DOHH2 (cell line): Measurements from ENCODE around the gene MCIDAS.

ENCODE experiments used
- H3F3A ChIP-seq: fragments of 200-600 bp; sonication (generic), shearing (Covaris generic); 2 replicates; pipeline ENCODE4 v1.6.0; 2016; ENCODE audit warnings: antibody characterized with exemption, mild to moderate bottlenecking; ENCODE audit not compliant: control insufficient read depth, insufficient read depth
- H3K27ac ChIP-seq: fragments of 200-600 bp; sonication (generic); 2 replicates; pipeline ENCODE4 v1.5.1; 2014; ENCODE audit warnings: low read depth, mild to moderate bottlenecking, low read length, moderate library complexity
- H3K27me3 ChIP-seq: fragments of 200-600 bp; sonication (generic); 2 replicates; pipeline ENCODE4 v1.6.1; 2014; ENCODE audit warnings: mild to moderate bottlenecking, low read length, mixed read lengths; ENCODE audit not compliant: control insufficient read depth
- H3K36me3 ChIP-seq: fragments of 200-600 bp; sonication (generic); 2 replicates; pipeline ENCODE4 v1.6.1; 2014; ENCODE audit warnings: mild to moderate bottlenecking, low read length, moderate library complexity, mixed read lengths; ENCODE audit not compliant: control insufficient read depth
- H3K4me1 ChIP-seq: fragments of 200-600 bp; sonication (generic); 2 replicates; pipeline ENCODE4 v1.6.1; 2014; ENCODE audit warnings: mild to moderate bottlenecking, low read length, mixed read lengths; ENCODE audit not compliant: control insufficient read depth
- H3K4me2 ChIP-seq: fragments of 200-600 bp; sonication (generic); 2 replicates; pipeline ENCODE4 v1.6.0; 2014; ENCODE audit warnings: mild to moderate bottlenecking, low read length, moderate library complexity
- H3K4me3 ChIP-seq: fragments of 200-600 bp; sonication (generic); 2 replicates; pipeline ENCODE4 v1.5.1; 2014; ENCODE audit warnings: mild to moderate bottlenecking, low read length, mixed read lengths
- H3K79me2 ChIP-seq: fragments of 200-600 bp; sonication (generic); 2 replicates; pipeline ENCODE4 v1.6.1; 2014; ENCODE audit warnings: mild to moderate bottlenecking, low read length, mixed read lengths; ENCODE audit not compliant: control insufficient read depth
- H3K9me2 ChIP-seq: fragments of 200-600 bp; sonication (generic); replicated peaks from 2 replicates; pipeline ENCODE4 v1.6.1; 2014; ENCODE audit warnings: mild to moderate bottlenecking, low read length, mixed read lengths; ENCODE audit not compliant: control insufficient read depth
- H3K9me3 ChIP-seq: fragments of 200-600 bp; sonication (generic); 2 replicates; pipeline ENCODE4 v1.6.1; 2014; ENCODE audit warnings: antibody characterized with exemption, low read length, mixed read lengths; ENCODE audit not compliant: control insufficient read depth, insufficient read depth
- H4K20me1 ChIP-seq: fragments of 200-600 bp; sonication (generic); 2 replicates; pipeline ENCODE4 v1.6.0; 2014; ENCODE audit warnings: low read depth, mild to moderate bottlenecking, antibody characterized with exemption, low read length, moderate library complexity; ENCODE audit not compliant: control insufficient read depth, insufficient read depth
- EZH2phosphoT487 ChIP-seq: fragments of 200-600 bp; sonication (generic); IDR thresholded peaks from 2 replicates; pipeline ENCODE4 v1.6.1; 2017; ENCODE audit warnings: borderline replicate concordance, mild to moderate bottlenecking, antibody characterized with exemption, low read length, moderate library complexity, mixed read lengths
- TF ChIP-seq, protein P1 (sequence below): fragments of 200-600 bp; sonication (generic); IDR thresholded peaks from one replicate; pipeline ENCODE4 v1.5.1; 2014; ENCODE audit warnings: antibody characterized with exemption, mild to moderate bottlenecking, low read depth, low read length; ENCODE audit not compliant: poor library complexity, severe bottlenecking

The MCIDAS gene

DNA sequence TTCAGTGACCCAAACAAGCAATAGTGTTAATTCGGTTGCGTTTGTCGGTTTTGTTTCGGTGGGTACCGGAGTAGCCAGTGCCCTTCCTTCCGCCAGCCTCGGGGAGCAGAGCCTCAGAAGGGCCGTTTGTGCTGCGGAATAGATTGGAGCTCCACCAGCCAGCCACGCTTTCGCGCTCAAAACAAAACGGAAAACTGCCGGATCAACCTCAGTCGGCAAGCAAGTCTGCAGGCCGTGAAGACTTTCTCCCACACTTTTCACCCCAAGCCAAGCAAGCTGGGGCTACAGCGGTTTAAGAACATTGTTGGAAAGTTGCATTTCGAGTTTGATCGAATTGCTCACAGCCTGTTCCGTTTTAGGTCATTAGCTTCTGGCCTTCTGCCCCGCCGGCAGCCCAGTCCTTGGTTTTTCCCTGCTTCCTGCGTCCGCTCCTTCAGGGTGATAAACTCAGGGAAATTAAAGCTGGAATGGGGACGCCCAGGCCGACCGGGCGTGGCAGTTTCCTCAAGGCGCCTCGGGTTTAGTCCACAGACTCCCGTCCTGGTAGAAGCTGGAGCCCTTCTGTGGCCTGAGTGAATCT lies 7.1 kb upstream of the MCIDAS start:
- H3K79me2 ChIP-seq = no peaks in the 10 kb centered on the region
- H3K9me2 ChIP-seq = no peaks in the 10 kb centered on the region
- H3K4me3 ChIP-seq = peak overlapping the region; percentile 74
- no peaks in the 10 kb centered on the region for H3K9me3 ChIP-seq
- no peaks in the 10 kb centered on the region for H4K20me1 ChIP-seq
- peaks cover 31% of the 10 kb centered on the region for H3K4me1 ChIP-seq
- no peak overlapping the region for H3K27ac ChIP-seq
- no peaks in the 10 kb centered on the region for H3K36me3 ChIP-seq
- peaks cover 72% of the 10 kb centered on the region for H3K27me3 ChIP-seq
- H3K4me2 ChIP-seq = peak overlapping the region; percentile 80
- no peaks in the 10 kb centered on the region for H3F3A ChIP-seq
- no peak for TF ChIP-seq EZH2phosphoT487
- TF ChIP-seq, protein P1, sequence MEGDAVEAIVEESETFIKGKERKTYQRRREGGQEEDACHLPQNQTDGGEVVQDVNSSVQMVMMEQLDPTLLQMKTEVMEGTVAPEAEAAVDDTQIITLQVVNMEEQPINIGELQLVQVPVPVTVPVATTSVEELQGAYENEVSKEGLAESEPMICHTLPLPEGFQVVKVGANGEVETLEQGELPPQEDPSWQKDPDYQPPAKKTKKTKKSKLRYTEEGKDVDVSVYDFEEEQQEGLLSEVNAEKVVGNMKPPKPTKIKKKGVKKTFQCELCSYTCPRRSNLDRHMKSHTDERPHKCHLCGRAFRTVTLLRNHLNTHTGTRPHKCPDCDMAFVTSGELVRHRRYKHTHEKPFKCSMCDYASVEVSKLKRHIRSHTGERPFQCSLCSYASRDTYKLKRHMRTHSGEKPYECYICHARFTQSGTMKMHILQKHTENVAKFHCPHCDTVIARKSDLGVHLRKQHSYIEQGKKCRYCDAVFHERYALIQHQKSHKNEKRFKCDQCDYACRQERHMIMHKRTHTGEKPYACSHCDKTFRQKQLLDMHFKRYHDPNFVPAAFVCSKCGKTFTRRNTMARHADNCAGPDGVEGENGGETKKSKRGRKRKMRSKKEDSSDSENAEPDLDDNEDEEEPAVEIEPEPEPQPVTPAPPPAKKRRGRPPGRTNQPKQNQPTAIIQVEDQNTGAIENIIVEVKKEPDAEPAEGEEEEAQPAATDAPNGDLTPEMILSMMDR = no peak

DNA sequence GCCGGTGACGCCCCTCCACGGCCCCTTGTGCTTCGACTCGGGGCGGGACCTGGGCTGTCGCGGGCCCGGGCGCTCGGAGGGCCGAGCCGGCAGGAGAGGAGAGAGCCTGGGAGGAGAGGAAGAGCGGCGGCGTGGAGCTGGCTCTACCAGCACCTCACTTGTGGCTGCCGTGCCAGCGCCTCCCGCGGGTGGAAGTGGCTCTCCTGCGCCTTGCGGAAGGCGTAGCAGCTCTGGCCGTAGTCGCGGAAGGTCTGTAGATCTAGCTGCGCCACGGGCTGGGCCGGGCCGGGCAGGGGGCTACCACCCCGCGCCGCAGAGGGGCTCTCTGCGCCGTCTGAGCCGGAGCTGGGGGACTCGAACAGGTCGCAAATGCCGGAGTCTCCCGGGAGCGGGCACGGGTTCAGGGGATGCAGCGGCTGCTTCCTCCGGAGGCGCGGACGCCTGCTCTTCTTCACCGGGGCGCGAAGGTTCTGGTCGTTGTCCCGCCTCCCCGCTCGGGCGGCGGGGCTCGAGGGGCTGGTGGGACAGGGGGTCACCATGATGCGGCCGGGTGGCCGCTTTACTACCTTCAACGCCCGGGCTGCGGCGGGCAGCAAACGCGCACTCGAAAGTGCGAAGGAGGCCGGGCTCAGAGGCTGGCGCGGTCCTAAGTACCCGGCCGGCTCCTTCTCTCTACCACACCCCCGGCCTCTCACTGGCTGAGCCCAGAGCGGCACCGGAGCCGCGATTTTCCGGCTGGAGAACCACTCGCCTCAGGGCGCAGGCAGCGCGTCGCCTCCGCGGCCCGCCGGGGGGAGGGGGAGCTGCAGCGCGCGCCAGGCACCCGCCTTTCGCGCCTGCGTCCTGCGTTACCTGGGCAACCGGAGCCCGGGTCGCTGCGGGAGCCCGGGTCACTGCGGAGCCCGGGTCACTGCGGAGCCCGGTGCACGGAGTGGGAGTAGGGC lies 6.1 kb upstream of the MCIDAS start, which contains the start of gene CCNO:
CCNO (minus strand) TSS at position 624 of the 944 bp plus-strand sequence; CDS start at position 539, 85 bp downstream.
- Histone ChIP-seq H3K4me2 (peak within 1 kb of the TSS; percentile 80), H3F3A (no peaks in the 10 kb centered on the region), H3K4me3 (peak within 1 kb of the TSS; percentile 74), H3K9me3 (no peaks in the 10 kb centered on the region), H3K27me3 (peaks cover 75% of the 10 kb centered on the region), H3K9me2 (no peaks in the 10 kb centered on the region), H3K4me1 (peaks cover 31% of the 10 kb centered on the region), H3K27ac (no peak within 1 kb of the TSS), H3K36me3 (no peaks in the 10 kb centered on the region), H4K20me1 (no peaks in the 10 kb centered on the region), H3K79me2 (no peaks in the 10 kb centered on the region)
- TF ChIP-seq EZH2phosphoT487 = no peak; the same call in none of the 2 replicates
- TF ChIP-seq, protein P1 = no peak

DNA sequence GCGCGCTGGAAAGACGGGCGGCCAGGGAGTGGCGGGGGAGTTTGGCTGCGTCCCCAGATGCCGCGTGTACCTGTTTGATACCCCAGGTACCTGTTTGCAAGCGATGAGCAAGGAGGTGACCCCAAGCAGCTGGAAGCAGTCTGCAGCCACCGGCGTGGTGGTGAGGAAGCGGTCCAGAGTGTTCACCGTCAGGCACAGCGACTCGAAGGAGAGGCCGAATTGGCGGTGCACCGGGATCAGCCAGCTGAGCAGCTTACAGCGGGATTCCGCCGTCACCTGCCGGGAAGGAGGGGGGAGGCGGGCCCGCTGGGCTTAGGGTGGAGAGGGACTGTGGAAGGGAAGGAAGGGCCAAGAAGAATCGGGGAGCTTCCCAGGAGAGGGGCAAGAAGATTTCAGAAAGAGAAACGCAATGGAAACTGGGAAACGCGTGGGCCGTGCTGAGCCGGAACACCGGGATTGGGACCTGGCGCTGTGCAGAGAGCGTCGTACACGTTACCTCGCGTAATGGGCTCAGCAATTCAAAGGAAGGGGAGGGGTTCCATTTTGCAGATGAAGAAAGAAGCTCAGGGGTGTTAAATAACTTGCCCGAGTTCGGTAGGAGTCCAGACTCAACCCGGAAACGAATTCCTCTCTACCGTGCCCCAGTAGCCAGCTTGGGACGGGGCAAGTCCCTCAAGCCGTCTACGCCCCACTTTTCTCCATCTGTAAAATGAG lies 5.3 kb upstream of the MCIDAS start:
- H3K4me2 ChIP-seq = peak overlapping the region; percentile 80
- H3F3A ChIP-seq = no peaks in the 10 kb centered on the region
- H3K36me3 ChIP-seq = no peaks in the 10 kb centered on the region
- TF ChIP-seq, protein P1 = no peak
- TF ChIP-seq EZH2phosphoT487 = no peak; the same call in 1 of the 2 replicates
- H3K4me1 ChIP-seq = peaks cover 35% of the 10 kb centered on the region
- H3K27me3 ChIP-seq = peaks cover 79% of the 10 kb centered on the region
- H3K9me3 ChIP-seq = no peaks in the 10 kb centered on the region
- H3K27ac ChIP-seq = no peak overlapping the region
- no peaks in the 10 kb centered on the region for H3K9me2 ChIP-seq
- peak overlapping the region; percentile 74 for H3K4me3 ChIP-seq
- H3K79me2 ChIP-seq = no peaks in the 10 kb centered on the region
- no peaks in the 10 kb centered on the region; the same call in 1 of the 2 replicates for H4K20me1 ChIP-seq
